GM21786 (cell line): ENCODE measurements around the gene MROH2A.
"Not testable (repeated sequence)": the region's sequence is repeated elsewhere in the genome, so short reads cannot be mapped to it uniquely, and the experiment has no call there.

Source experiments
- ATAC-seq: cut with Tn5 transposase; IDR thresholded peaks from one replicate; pipeline ENCODE4 v1.9.1; 2021; ENCODE audit not compliant: unreplicated experiment

The MROH2A gene, protein sequence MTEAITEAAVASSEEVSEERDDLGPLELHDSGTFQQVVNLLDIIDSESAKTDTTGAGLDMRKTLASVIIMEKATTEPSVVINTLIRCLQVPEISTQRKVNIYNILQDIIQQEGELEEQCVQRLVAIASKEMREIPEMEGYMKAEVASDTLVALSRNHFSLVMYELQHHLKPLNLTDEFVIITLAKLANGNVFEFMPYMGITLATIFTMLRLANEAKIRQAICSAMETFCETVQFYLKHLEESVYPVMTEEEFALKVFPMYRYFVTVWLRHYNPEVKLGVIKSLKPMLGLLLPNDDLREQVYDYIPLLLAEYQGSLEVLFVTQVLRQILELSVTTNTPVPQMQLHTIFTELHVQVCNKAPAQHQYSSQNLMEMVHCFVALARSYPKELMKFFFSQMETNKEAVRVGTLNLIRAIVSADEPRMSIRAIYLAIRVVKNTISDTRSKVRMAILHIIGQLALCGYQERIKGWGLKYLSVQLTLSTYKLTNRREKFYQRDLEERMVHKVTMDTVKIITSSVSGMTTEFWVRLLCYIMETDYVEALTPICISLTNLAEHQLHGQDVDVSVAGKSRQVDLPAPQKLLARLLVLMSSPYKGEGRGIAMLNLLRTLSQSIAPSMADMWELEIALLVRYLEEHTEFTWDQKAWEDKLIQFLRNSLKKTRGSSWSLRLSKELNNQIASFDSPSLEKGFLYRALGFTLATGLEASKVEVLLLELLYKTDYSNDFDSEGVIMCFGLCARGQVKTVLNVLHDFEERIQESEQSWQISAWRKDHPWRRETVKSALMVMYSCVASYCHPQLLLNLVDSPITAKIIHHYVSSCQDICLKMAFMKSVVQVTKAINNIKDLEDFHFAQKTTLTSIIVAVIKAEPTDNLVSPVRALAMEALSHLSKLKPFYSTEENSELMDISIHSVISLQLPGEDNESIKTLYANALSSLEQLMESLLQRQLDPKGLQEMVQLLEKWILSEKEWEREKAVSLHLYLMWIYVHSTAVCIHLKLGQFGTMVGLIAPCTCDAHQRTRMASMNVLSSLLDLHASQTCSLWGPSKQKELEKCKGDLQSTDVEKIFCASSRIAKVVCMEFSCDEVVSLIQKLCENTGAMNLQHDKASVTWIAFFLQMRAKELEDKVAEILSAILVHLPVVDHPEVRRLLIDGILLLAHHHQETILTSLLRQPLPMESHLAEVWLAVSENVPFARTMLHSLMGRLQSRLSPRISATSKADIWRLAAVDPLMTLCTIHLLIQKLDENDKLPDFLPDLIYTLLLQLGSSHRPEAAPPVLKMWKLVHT (N-terminal part only)

DNA sequence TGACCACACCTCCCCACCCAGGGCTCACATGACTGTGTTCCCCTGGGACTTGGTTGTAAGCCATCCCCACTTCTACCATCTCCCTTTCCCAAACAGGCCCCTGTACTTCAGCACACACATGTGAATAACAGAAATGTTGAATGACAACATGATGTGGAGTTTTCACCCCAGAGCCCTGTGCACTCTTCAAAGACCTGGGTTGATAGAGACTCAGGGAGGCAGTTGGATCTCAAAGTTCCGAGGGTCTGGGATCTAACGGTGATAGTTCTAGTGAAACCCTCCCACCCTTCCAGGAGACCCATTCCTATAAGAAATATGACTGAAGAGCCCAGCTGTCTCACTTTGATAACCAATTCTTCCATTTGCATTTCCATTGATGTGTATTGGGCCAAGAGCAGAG lies at the start of gene MROH2A:
TSS of gene MROH2A (plus strand) at position 301 of the 400 bp plus-strand sequence. CDS start 1,029 bp downstream, outside the sequence.
- ATAC-seq: no peak

DNA sequence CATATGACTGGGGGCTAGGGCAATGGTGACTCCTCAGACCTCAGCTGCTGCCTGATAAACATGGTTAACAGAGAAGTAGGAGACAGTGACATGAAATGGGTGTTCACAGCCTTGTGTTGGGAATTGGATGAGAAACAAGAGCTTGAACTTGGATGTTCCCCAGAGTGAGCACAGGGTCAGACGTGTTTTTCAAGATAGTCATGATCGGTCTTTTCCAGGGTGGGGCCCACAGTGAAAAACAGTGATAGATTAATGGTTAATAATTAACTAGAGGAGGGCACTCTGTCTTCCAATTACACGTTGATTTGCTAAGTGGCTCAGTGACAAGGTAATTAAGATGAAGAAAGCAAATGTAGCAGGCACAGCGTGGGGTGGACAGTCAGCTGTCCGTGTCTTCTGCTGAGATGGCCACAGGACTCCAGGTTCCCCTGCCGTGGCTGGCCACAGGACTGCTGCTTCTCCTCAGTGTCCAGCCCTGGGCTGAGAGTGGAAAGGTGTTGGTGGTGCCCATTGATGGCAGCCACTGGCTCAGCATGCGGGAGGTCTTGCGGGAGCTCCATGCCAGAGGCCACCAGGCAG lies 49.3 kb upstream of the MROH2A start, which contains the start of gene UGT1A3:
TSS of gene UGT1A3 (plus strand) at position 320 of the 579 bp plus-strand sequence. CDS start at position 405, 85 bp downstream.
- no peak for ATAC-seq

DNA sequence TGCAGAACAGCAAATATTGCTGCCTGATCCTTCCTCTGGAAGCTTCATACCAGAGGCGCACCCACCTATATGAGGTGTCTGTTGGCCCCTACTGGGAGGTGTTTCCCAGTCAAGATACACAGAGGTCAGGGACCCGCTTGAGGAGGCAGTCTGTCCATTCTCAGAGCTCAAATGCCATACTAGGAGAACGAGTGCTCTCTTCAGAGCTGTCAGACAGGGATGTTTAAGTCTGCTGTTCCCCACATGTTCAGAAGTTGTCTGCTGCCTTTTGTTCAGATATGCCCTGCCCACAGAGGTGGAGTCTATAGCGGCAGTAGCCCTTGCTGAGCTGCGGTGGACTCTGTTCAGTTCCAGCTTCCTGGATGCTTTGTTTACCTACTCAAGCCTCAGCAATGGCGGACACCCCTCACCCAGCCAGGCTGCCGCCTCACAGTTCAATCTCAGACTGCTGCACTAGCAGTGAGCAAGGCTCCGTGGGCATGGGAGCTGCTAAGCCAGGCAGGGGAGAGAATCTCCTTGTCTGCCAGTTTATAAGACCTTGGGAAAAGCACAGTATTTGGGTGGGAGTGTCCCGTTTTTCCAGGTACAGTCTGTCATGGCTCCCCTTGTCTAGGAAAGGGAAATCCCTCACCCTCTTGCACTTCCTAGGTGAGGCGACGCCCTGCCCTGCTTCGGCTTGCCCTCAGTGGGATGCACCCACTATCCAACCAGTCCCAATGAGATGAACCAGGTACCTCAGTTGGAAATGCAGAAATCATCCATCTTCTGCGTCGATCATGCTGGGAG lies 41.1 kb upstream of the MROH2A start:
- ATAC-seq: not testable (repeated sequence)

DNA sequence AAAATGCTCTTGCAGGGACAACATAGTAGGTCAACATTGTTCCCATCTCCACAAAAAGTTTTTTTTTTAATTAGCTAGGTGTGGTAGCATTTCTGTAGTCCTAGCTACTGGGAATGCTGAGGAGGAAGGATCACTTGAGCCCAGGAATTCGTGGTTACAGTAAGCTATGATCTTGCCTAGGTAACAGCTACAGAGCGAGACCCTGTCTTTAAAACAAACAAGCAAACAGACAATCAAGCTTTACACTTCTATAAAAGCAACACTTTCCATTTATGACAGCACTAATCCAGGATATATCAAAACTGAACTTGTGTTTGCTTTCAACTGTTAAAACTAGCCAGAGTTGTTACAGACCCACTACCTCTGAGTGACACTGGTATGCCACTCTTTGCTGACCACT lies 37.3 kb upstream of the MROH2A start:
- no peak for ATAC-seq

DNA sequence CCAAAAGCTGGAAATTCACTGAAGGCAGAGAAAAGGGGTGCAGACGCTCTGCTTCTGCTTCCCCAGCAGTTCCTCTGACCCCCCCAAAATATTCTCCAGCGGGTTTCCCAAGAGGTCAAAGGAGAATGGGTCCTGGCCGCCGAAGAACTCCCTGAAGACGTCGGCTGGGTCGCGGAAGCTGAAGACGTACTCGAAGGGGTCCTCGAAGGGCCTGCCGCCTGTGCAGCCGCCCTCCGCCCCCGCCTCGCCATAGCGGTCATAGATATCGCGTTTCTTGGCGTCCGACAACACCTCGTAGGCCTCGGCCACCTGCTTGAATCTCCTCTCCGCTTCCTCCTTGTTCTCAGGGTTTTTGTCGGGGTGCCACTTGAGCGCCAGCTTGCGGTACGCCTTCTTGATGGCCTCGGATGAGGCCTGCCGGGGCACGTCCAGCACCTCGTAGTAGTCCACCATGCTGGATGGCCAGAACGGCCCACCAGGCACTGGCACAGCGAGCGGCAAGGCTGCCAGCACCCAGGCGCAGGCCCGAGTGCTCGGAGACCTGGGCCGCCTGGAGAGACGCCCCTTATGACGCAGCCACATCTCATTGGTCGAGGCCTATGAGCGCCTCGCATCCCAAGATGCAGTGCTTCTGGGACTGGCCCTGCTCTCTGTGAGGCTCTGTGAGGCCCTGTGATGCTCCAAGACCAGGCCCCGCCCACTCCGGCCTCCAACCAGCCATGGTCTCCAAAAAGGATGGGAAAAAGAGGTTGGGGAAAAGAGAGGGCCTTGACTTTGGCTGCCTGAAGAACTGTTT lies 34.5 kb upstream of the MROH2A start:
- no peak for ATAC-seq

DNA sequence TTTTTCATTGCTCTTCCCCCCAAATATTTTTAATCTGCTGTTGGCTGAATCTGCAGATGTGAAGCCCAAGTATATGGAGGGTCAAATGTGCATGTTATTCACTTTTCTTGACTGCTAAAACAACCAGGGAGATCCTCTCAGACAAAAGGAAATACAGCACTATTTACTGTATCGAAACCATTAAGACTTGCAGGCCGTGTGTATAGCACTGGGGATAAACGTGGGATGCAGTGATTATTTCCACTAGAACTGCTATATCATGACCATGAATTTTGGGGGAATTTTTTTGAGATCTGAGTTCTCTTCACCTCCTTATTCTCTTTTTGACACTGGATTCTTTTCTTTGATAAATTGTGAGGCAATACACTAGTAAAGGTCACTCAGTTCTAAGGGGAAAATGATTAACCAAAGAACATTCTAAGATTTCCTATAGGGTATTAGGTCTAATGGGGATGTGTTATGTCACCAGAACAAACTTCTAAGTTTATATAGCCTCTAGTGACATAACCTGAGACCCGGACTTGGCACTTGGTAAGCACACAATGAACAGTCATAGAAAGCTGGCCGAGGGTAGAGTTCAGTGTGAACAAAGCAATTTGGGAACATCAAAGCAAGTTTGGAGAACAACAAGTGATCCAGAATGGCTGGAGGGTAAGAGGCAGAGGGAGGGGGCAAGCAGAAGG lies 32.9 kb upstream of the MROH2A start:
- no peak for ATAC-seq

DNA sequence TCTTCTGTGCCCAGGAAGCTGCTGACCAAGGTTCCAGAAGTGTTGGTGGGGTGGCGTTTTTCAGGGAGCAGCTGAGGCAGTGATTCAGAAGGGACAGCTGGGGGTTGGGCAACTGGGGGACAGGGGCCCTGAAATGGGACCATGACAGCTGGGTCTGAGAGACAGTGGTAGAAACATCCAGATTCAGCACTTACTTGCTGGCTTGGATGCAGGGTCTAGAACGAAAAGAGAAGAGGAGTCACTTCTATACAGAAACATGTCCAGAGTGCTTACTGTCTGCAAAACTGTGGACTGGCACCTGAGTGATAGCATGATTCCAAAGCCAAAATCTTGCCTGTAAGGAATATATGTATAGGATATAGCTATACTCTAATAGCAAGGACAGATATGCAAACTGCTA lies 32.3 kb upstream of the MROH2A start:
- not testable (repeated sequence) for ATAC-seq

DNA sequence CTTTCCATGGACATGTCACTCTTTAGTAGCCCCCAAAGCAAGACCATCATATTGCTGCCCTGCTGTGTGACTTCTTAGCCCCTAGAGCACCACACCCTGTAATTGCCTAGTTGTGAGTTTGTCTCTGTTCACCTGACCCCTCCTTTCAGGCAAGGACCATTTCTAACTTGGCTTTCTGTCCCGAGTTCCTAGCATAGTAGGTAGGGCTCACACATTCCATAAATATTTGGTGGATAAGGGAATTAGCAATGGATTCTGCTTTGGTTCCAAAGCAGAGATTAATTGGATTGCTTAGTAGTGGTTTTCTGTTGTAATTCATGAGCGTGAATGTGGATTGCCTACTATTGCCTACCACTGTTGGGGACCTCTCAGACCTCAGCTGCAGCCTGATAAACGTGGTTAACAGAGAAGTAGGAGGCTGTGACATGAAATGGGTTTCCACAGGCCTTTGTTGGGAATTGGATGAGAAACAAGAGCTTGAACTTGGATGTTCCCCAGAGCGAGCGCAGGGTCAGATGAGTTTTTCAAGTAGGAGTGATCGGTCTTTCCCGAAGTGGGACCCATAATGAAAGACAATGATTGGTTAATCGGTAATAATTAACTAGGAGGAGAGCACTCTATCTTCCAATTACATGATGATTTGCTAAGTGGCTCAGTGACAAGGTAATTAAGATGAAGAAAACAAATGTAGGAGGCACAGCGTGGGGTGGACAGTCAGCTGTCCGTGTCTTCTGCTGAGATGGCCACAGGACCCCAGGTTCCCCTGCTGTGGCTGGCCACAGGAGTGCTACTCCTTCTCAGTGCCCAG lies 31.5 kb upstream of the MROH2A start:
- ATAC-seq: no peak

DNA sequence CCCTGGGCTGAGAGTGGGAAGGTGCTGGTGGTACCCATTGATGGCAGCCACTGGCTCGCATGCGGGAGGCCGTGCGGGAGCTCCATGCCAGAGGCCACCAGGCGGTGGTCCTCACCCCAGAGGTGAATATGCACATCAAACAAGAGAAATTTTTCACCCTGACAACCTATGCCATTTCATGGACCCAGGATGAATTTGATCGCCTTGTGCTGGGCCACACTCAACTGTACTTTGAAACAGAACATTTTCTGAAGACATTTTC lies 30.9 kb upstream of the MROH2A start:
- no peak for ATAC-seq

DNA sequence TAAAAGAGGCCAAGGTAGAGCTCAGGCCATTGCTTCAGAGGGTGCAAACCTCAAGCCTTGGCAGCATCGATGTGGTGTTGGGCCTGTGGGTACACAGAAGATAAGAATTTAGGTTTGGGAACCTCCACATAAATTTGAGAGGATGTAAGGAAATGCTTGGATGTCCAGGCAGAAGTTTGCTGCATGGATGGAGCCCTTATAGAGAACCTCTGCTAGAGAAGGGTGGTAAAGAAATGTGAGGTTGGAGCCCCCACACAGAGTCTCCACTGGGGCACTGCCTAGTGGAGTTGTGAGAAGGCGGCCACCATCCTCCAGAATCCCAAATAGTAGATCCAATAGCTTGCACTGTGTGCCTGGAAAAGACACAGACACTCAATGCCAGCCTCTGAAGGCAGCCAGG lies 27.4 kb upstream of the MROH2A start:
- ATAC-seq: not testable (repeated sequence)

DNA sequence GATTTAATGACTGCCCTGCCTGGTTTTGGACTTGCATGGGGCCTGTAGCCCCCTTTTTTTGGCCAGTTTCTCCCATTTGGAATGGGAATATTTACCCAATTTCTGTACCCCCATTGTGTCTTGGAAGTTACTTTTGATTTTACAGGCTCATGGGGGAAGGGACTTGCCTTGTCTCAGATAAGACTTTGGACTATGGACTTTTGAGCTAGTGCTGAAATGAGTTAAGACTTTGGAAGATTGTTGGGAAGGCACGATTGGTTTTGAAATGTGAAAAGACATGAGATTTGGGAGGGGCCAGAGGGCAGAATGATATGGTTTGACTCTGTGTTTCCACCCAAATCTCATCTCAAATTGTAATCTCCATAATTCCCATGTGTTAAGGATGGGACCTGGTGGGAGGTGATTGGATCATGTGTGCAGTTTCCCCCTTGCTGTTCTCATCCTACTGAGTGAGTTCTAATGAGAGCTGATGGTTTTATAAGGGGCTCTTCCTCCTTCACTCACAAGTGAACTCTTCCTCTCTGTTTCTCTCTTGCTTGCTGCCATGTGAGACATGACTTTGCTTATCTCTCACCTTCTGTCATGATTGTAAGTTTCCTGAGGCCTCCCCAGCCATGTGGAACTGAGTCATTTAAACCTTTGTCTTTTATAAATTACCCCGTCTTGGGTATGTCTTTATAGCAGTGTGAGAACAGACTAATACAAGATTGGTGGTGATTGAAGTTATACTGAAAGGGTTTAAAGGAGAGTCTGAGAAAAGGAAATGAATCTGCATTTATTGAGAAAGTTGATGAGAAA lies 26.7 kb upstream of the MROH2A start:
- not testable (repeated sequence) for ATAC-seq

DNA sequence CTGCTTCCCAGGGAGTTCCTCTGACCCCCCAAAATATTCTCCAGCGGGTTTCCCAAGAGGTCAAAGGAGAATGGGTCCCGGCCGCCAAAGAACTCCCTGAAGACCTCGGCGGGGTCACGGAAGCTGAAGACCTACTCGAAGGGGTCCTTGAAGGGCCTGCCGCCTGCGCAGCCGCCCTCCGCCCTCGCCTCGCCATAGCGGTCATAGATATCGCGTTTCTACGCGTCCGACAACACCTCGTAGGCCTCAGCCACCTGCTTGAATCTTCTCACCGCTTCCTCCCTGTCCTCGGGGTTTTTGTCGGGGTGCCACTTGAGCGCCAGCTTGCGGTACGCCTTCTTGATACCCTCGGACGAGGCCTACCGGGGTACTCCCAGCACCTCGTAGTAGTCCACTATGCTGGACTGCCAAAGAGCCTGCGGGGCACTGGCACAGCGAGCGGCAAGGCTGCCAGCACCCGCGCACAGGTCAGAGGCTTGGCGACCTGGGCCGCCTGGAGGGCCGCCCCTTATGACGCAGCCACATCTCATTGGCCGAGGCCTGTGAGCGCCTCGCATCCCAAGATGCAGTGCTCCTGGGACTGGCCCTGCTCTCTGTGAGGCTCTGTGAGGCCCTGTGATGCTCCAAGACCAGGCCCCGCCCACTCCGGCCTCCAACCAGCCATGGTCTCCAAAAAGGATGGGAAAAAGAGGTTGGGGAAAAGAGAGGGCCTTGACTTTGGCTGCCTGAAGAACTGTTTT lies 23.1 kb upstream of the MROH2A start:
- ATAC-seq: no peak

DNA sequence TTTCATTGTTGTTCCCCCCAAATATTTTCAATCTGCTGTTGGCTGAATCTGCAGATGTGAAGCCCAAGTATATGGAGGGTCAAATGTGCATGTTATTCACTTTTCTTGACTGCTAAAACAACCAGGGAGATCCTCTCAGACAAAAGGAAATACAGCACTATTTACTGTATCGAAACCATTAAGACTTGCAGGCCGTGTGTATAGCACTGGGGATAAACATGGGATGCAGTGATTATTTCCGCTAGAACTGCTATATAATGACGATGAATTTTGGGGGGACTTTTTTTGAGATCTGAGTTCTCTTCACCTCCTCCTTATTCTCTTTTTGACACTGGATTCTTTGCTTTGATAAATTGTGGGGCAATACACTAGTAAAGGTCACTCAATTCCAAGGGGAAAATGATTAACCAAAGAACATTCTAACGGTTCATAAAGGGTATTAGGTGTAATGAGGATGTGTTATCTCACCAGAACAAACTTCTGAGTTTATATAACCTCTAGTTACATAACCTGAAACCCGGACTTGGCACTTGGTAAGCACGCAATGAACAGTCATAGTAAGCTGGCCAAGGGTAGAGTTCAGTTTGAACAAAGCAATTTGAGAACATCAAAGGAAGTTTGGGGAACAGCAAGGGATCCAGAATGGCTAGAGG lies 21.6 kb upstream of the MROH2A start:
- no peak for ATAC-seq

DNA sequence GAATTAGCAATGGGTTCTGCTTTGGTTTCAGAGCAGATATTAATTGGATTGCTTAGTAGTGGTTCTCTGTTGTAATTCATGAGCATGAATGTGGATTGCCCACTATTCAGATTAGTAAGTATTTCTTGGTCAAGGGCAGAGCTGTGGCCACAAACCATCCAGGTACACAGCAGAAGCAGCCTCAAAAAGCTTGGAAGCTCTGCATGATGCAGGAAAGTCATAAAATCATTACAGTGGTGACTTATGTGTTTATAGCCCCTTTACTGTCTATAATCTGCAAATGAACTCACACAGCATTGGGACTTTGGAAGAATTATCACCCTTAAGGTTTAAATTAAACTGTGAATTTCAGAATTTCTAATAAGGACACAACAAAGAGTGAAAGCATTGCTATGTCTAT lies 20.0 kb upstream of the MROH2A start:
- no peak for ATAC-seq

DNA sequence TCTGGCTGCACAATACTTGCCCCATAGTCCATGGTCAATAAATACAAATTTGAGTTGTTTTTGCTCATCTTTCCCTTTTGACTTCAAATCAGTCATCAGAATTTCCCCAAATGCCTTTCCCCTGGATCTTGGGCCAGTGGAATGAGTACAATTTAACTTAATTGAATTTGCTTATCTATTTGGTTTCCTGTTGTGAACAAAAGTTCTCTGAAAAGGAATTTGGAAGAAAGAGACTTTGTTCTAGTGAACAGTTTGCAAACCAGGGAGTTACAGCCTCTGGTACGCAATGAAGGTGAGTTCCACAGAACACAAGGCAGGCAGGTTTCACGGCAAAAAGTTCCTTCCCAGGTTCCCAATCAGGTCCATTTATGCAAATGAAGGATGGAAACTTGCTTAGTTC lies 19.3 kb upstream of the MROH2A start:
- no peak for ATAC-seq

DNA sequence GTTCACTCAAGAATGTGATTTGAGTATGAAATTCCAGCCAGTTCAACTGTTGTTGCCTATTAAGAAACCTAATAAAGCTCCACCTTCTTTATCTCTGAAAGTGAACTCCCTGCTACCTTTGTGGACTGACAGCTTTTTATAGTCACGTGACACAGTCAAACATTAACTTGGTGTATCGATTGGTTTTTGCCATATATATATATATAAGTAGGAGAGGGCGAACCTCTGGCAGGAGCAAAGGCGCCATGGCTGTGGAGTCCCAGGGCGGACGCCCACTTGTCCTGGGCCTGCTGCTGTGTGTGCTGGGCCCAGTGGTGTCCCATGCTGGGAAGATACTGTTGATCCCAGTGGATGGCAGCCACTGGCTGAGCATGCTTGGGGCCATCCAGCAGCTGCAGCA lies 18.1 kb upstream of the MROH2A start, which contains the start of gene UGT1A1:
TSS of gene UGT1A1 (plus strand) at position 228 of the 400 bp plus-strand sequence. CDS start at position 246, 18 bp downstream.
- no peak for ATAC-seq
